Stomach (tissue), 4 donors: ENCODE results near the gene FAM193B.

Source experiments
- CTCF ChIP-seq, 7 experiments: fragments of 450-650 bp in 4 of 7; fragments of 200-600 bp in 3 of 7; sonication (generic) in 3 of 7; IDR thresholded peaks; one replicate each; pipeline ENCODE4 v1.5.1; 2016 to 2019; ENCODE audit warnings: antibody characterized with exemption in 7 of 7, control low read depth in 2 of 7, mild to moderate bottlenecking in 1 of 7
- EP300 ChIP-seq: sonication (generic); formaldehyde crosslinking; IDR thresholded peaks from one replicate; pipeline ENCODE4 v1.6.1; 2017; ENCODE audit warnings: antibody characterized with exemption
- POLR2A ChIP-seq, 4 donors: fragments of 450-650 bp; IDR thresholded peaks; one replicate each; pipeline ENCODE4 v1.6.1; 2016; ENCODE audit warnings: antibody characterized with exemption in 4 of 4, control low read depth in 2 of 4, mild to moderate bottlenecking in 1 of 4, moderate library complexity in 1 of 4

- TF ChIP-seq CTCF (IDR thresholded peaks at IDR 0.05) = no peak
- no peak for TF ChIP-seq POLR2A (IDR thresholded peaks at IDR 0.05)
- TF ChIP-seq EP300 = no peak
Measured at GRCh38 chr5:177482359-177482795, 72.0 kb downstream of the FAM193B start.
